ENCODE measurements around the gene FHOD1.

GRCh38 chr16:67183627-67184452 is 63.4 kb downstream of the FHOD1 start, which contains the start of gene MATCAP1:
- TF ChIP-seq POLR2AphosphoS5 (IDR thresholded peaks at IDR 0.05; ENCODE audit: low read depth, low read length): peak; percentile 66; the same call in 1 of the 2 replicates
- TF ChIP-seq SIN3A (IDR thresholded peaks at IDR 0.05; ENCODE audit: borderline replicate concordance, insufficient read depth, low read length): peak; percentile 4; the same call in 1 of the 2 replicates

Data from PFSK-1 (cell line).